ENCODE data around the gene YAF2. TPM values are rescaled to one million over a fixed set of nuclear protein-coding genes. Genes with fewer than 3 reads are reported as not detected.

YAF2 gene
- total and polyA plus RNA-seq, 2 of the 13 experiments (the other 11 are each of a cell fraction or from before 2014, with no cell fraction given): 8.4 to 11.7 TPM

DNA sequence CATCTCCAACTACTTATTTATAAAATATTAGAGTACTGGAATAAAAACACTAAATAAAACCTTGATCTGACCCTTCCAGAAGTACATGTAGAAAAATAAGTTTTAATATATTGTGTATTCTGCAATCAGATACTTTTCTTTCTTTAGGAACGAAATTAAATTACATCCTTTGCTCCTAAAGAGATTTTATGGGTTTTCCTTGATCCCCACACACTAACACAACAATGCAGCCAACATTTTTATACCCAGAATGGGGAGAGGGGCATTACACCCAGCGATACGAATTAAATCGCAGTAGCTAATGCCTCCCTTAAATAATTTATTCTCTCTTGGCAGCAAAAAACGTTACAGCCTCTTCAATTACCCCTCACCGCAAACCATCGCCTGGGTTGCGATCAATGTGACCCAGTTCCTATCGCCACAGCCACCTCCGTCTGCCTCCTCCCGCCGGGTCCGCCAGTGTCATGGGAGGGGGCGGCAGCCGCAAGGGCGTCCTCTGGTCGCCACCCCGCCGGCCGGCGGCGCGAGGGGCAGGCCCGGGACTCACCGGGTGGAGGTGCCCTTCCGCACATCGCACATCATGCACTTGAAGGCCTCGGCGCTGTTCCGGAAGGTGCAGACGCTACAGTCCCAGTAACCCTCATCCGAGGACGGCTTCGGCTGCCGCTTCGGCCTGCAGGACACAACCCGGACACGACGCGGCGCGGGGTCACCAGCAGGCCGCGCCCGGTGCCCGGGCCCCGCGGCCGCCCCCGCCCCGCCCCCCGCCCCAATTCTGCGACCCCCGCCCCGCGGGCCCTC lies 796 bp downstream of the YAF2 start (continued):
- TF ChIP-seq PHF20 (CRISPR knock-in tag; IDR thresholded peaks at IDR 0.05) (peak; percentile 49; the same call in 1 of the 2 replicates), ZNF772 (CRISPR knock-in tag; IDR thresholded peaks at IDR 0.05) (no peak), SMC3 (IDR thresholded peaks at IDR 0.05; ENCODE audit: low read length) (no peak), ZNF598 (CRISPR knock-in tag; IDR thresholded peaks at IDR 0.05; ENCODE audit: borderline replicate concordance) (no peak), HOXA5 (CRISPR knock-in tag; IDR thresholded peaks at IDR 0.05) (no peak), SRSF1 (optimal IDR thresholded peaks at IDR 0.05; ENCODE audit: low read depth, low read length) (no peak), ZNF841 (CRISPR knock-in tag; IDR thresholded peaks at IDR 0.05; ENCODE audit: borderline replicate concordance) (no peak), HIVEP1 (CRISPR knock-in tag; IDR thresholded peaks at IDR 0.05) (0 out of 2 replicates have a peak, but pooled peaks have one; percentile 19), XRCC5 (optimal IDR thresholded peaks at IDR 0.05; ENCODE audit: low read length) (no peak), HNRNPLL (IDR thresholded peaks at IDR 0.05; ENCODE audit: low read depth, low read length, poor library complexity, severe bottlenecking) (peak; percentile 34), MIER2 (CRISPR knock-in tag; IDR thresholded peaks at IDR 0.05) (0 out of 2 replicates have a peak, but pooled peaks have one; percentile 50), RXRA (CRISPR knock-in tag; IDR thresholded peaks at IDR 0.05) (peak; percentile 78), RBAK (CRISPR knock-in tag; IDR thresholded peaks at IDR 0.05) (no peak), ZNF33A (CRISPR knock-in tag; IDR thresholded peaks at IDR 0.05; ENCODE audit: borderline replicate concordance) (no peak), ATRX (CRISPR knock-in tag; IDR thresholded peaks at IDR 0.05; ENCODE audit: borderline replicate concordance) (no peak)
- TF ChIP-seq, protein P1, sequence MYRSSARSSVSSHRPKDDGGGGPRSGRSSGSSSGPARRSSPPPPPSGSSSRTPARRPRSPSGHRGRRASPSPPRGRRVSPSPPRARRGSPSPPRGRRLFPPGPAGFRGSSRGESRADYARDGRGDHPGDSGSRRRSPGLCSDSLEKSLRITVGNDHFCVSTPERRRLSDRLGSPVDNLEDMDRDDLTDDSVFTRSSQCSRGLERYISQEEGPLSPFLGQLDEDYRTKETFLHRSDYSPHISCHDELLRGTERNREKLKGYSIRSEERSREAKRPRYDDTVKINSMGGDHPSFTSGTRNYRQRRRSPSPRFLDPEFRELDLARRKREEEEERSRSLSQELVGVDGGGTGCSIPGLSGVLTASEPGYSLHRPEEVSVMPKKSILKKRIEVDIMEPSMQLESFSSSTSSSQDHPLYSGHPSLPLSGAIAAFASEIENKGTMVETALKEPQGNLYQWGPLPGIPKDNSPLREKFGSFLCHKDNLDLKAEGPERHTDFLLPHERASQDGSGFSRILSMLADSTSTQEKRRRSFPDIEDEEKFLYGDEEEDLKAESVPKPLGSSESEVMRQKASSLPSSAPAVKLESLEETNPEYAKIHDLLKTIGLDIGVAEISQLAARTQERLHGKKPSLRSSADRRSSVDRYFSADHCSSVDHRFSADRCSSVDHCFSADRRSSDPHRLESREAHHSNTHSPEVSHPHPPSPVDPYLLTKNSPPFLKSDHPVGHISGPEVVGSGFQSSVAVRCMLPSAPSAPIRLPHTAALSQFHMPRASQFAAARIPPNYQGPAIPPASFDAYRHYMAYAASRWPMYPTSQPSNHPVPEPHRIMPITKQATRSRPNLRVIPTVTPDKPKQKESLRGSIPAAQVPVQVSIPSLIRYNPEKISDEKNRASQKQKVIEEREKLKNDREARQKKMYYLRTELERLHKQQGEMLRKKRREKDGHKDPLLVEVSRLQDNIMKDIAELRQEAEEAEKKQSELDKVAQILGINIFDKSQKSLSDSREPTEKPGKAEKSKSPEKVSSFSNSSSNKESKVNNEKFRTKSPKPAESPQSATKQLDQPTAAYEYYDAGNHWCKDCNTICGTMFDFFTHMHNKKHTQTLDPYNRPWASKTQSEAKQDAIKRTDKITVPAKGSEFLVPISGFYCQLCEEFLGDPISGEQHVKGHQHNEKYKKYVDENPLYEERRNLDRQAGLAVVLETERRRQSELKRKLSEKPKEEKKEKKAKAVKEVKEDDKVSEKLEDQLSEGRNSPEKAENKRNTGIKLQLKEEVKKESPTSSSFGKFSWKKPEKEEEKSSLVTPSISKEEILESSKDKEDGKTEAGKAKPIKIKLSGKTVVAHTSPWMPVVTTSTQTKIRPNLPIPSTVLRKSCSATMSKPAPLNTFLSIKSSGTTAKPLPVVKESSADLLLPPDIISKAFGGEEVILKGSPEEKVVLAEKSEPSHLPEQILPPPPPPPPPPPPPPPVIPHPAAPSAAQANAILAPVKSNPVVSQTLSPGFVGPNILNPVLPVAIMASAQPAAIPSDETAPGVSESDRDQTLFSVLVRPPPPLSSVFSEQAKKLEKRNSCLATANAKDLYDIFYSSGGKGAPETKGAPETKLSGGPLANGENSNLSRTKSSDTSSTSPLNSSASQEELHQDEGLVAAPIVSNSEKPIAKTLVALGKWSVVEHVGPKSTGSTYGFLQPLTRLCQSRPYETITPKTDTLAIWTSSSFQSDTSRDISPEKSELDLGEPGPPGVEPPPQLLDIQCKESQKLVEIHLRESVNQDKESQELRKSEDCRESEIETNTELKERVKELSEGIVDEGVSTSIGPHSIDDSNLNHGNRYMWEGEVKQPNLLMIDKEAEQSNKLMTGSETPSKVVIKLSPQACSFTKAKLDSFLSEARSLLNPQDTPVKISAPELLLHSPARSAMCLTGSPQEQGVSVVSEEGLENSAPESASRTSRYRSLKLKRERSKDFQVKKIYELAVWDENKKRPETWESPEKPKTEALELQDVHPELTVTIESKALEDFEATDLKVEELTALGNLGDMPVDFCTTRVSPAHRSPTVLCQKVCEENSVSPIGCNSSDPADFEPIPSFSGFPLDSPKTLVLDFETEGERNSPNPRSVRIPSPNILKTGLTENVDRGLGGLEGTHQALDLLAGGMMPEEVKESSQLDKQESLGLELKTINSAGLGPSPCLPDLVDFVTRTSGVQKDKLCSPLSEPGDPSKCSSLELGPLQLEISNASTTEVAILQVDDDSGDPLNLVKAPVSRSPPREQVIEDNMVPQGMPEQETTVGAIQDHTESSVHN (CRISPR knock-in tag; IDR thresholded peaks at IDR 0.05): no peak
- TF ChIP-seq, protein P2, sequence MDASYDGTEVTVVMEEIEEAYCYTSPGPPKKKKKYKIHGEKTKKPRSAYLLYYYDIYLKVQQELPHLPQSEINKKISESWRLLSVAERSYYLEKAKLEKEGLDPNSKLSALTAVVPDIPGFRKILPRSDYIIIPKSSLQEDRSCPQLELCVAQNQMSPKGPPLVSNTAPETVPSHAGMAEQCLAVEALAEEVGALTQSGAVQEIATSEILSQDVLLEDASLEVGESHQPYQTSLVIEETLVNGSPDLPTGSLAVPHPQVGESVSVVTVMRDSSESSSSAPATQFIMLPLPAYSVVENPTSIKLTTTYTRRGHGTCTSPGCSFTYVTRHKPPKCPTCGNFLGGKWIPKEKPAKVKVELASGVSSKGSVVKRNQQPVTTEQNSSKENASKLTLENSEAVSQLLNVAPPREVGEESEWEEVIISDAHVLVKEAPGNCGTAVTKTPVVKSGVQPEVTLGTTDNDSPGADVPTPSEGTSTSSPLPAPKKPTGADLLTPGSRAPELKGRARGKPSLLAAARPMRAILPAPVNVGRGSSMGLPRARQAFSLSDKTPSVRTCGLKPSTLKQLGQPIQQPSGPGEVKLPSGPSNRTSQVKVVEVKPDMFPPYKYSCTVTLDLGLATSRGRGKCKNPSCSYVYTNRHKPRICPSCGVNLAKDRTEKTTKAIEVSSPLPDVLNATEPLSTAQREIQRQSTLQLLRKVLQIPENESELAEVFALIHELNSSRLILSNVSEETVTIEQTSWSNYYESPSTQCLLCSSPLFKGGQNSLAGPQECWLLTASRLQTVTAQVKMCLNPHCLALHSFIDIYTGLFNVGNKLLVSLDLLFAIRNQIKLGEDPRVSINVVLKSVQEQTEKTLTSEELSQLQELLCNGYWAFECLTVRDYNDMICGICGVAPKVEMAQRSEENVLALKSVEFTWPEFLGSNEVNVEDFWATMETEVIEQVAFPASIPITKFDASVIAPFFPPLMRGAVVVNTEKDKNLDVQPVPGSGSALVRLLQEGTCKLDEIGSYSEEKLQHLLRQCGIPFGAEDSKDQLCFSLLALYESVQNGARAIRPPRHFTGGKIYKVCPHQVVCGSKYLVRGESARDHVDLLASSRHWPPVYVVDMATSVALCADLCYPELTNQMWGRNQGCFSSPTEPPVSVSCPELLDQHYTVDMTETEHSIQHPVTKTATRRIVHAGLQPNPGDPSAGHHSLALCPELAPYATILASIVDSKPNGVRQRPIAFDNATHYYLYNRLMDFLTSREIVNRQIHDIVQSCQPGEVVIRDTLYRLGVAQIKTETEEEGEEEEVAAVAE (CRISPR knock-in tag; IDR thresholded peaks at IDR 0.05; ENCODE audit: borderline replicate concordance): no peak

Data from HepG2 (cell line).